Activated CD4-positive, alpha-beta memory T cell treated with anti-CD3 and anti-CD28 coated beads for 36 hours (primary cell): ENCODE measurements around the gene TRIM36. TPM values are rescaled to one million over a fixed set of nuclear protein-coding genes. Genes with fewer than 3 reads are reported as not detected.
A peak's percentile ranks its signal among the peaks of the same experiment; 100 is the strongest.

ENCODE experiments used
- CTCF ChIA-PET: fragments of 350-600 bp; sonication (Branson Sonifier 250); formaldehyde crosslinking; loops from one replicate; lab custom pipeline; 2021; ENCODE audit warnings: antibody characterized with exemption, inconsistent platforms; lab: Charles Lee
- POLR2A ChIA-PET: fragments of 350-600 bp; sonication (Branson Sonifier 250); formaldehyde crosslinking; loops from one replicate; lab custom pipeline; 2021; ENCODE audit warnings: antibody characterized with exemption; lab: Charles Lee
- DNase-seq: peaks from one replicate; pipeline ENCODE4 v3.0.0-alpha.2; 2020
- H3K27ac Mint-ChIP-seq: one replicate; pipeline ENCODE4 v1.8.0; 2021; ENCODE audit warnings: mixed read lengths
- H3K27me3 Mint-ChIP-seq: one replicate; pipeline ENCODE4 v1.8.0; 2021; ENCODE audit warnings: mixed read lengths
- H3K36me3 Mint-ChIP-seq: one replicate; pipeline ENCODE4 v1.8.0; 2021; ENCODE audit warnings: mixed read lengths
- H3K4me1 Mint-ChIP-seq: one replicate; pipeline ENCODE4 v1.8.0; 2021; ENCODE audit warnings: low read depth, mixed read lengths
- H3K4me3 Mint-ChIP-seq: one replicate; pipeline ENCODE4 v1.8.0; 2021; ENCODE audit warnings: mild to moderate bottlenecking, mixed read lengths
- H3K9me3 Mint-ChIP-seq: one replicate; pipeline ENCODE4 v1.8.0; 2021; ENCODE audit warnings: mixed read lengths
- intact Hi-C: fragments of 100-400 bp; cut with micrococcal nuclease; formaldehyde crosslinking; loops from one replicate; pipeline ENCODE4 v1.15.1; 2023
- total RNA-seq, 2 experiments: library from RNA; stranded (reverse); gene quantifications; one replicate each; pipeline ENCODE4 v1.2.3, GENCODE V29; 2021

TRIM36 gene
- total RNA-seq: not detected

DNA sequence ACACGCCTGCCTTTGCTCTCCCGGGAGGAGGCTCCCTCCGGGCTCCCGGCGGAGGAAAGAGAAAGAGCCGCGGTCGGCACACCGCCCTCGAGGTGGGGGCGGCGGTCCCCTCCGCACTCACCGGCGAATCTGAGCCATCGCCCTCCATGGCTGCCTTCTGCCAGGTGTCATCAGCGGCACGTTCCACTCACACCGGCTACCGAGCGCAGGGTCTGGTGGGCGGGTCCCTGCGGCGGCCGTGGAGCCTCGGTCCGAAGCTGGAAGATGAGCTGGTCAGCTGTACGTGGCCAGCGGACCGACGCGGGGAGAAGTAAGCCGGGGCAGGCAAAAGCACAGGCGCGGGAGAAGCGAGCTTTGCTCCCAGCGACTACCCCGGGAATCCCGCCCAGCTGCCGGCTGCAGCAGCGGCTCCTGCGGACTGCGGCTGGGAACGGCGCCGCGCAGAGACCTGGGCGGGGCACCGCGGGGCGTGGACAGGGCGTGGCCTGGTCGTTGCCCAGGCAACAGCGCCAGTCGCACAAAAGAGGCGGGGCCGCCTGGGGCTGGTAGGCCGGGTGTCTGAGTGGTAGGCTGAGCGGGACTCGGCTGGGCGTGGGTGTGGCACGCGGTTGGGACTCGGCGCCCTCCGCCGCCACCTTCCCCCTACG is at the start of gene TRIM36:
Gene TRIM36 (minus strand): TSS at position 422 of the 647 bp plus-strand sequence. CDS start 274 bp downstream, at position 148.
- Mint-ChIP-seq H3K27ac (peak within 1 kb of the TSS; percentile 26), H3K9me3 (peaks cover 16% of the 10 kb centered on the region), H3K4me1 (peaks cover 6% of the 10 kb centered on the region), H3K27me3 (peaks cover 58% of the 10 kb centered on the region), H3K4me3 (peak within 1 kb of the TSS; percentile 79), H3K36me3 (peaks cover 6% of the 10 kb centered on the region)
- ChIA-PET CTCF (interaction anchor here (0.8 to 1.7 kb wide), 4 partner anchors 10 to 94 kb away, joined by 3 to 5 read pairs (median 3); no protein-coding TSS in a partner anchor), POLR2A (no interaction called here)
- intact Hi-C loops: loop anchor here (1.0 to 5.0 kb wide), 8 partner anchors 10 to 673 kb away; partner anchors contain the start of genes AP3S1, ATG12, CCDC112 and FEM1C
- peak; percentile 94 for DNase-seq

DNA sequence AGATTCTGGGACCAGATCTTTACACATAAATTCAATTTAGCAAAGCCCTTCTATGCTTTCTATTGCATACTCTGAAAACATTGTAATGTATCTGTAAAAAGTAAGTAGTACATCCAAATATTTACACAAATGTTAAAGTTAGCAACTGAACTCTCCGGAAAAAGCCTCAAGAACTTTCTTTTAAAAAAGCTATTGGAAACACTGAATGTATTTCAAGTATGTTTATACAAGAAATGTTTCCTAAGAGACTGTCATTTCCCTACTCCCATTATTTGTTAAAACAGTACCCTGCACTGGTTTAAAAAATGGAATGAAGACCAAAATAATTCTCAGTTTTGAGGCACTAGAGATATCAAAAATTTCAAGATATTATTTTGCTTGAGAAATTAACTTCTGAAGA is 44.8 kb upstream of the TRIM36 start:
- no peak for DNase-seq
- Mint-ChIP-seq H3K36me3 (peaks cover 23% of the 10 kb centered on the region), H3K27ac (no peak overlapping the region), H3K4me1 (peaks cover 5% of the 10 kb centered on the region), H3K27me3 (no peaks in the 10 kb centered on the region), H3K9me3 (no peaks in the 10 kb centered on the region), H3K4me3 (no peak overlapping the region)
- intact Hi-C loops: no loop called here
- CTCF ChIA-PET: no interaction called here
- POLR2A ChIA-PET: no interaction called here

DNA sequence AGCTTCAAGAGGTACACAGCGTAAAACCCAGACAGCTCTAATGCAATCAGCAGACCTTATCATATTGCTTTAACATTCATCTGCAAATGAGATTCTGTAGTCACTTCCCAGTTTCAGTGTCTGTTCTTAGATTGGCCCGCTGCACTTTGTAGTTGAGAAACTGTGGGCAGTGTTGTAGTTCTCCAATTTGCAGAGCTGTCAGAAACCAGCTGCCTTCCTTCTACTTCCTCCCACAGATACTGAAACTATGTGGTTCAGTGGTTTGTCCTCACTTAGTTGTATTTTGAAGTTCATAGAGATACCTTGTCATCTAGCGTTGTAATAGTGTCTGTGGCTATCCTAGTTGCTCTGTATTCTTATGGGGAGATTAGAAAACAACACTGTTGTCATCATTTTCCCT is 39.6 kb upstream of the TRIM36 start:
- ChIA-PET CTCF (no interaction called here), POLR2A (interaction anchor here (1.0 to 1.2 kb wide), 2 partner anchors 53 to 169 kb away, joined by 3 to 4 read pairs; partner anchors contain the start of gene PGGT1B)
- Mint-ChIP-seq H3K27ac (no peak overlapping the region), H3K4me1 (peaks cover 9% of the 10 kb centered on the region), H3K9me3 (no peaks in the 10 kb centered on the region), H3K27me3 (no peaks in the 10 kb centered on the region), H3K4me3 (no peak overlapping the region), H3K36me3 (peaks cover 15% of the 10 kb centered on the region)
- intact Hi-C loops: loop anchor here (1.0 to 2.0 kb wide), 3 partner anchors 24 to 51 kb away; no protein-coding TSS in a partner anchor
- peak; percentile 66 for DNase-seq

GRCh38 chr5:115202952-115203351 is 33.2 kb upstream of the TRIM36 start:
- ChIA-PET POLR2A (no interaction called here), CTCF (no interaction called here)
- Mint-ChIP-seq H3K36me3 (peaks cover 7% of the 10 kb centered on the region), H3K4me3 (no peak overlapping the region), H3K9me3 (peaks cover 9% of the 10 kb centered on the region), H3K27ac (no peak overlapping the region), H3K27me3 (no peaks in the 10 kb centered on the region), H3K4me1 (no peaks in the 10 kb centered on the region)
- no peak for DNase-seq
- intact Hi-C loops: no loop called here

DNA sequence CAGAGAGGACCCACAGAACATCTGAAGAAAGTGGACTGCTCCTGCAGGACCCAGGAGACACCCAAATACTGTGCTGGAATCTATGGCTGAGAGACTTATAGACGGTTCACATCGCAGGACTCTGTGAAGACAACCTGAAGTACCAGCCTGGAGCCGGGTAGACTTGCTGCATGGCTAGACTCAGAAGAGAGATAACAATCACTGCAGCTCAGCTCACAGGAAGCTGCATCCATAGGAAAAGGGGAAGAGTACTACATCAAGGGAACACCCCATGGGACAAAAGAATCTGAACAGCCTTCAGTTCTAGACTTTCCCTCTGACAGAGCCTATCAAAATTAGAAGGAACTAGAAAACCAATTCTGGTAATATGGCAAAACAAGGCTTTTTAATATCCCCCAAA is 26.5 kb upstream of the TRIM36 start:
- Mint-ChIP-seq H3K9me3 (peaks cover 9% of the 10 kb centered on the region), H3K27me3 (no peaks in the 10 kb centered on the region), H3K4me3 (no peak overlapping the region), H3K4me1 (no peaks in the 10 kb centered on the region), H3K36me3 (peaks cover 3% of the 10 kb centered on the region), H3K27ac (no peak overlapping the region)
- intact Hi-C loops: no loop called here
- POLR2A ChIA-PET: no interaction called here
- CTCF ChIA-PET: interaction anchor here (0.6 kb wide), 1 partner anchor 70 kb away, joined by 3 read pairs; no protein-coding TSS in a partner anchor
- no peak for DNase-seq

DNA sequence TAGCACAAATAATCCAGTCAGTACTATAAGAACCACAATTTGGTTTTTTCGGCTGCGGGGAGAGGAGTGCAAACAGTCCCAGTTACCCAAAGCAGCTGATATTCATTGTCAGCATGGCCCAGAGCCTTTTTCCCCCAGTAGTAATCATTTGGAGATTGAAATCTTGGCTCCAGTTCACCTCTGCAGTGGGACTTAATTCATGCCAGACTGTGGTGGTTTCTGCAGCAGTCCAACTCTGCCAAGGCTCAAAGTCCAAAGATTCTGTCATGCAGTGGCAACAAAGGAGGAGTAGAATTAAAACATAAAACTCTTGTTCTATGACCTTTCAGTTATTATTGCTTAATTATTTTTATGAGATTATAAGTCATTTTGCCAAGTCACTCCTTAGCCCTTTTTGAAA is 25.0 kb upstream of the TRIM36 start:
- H3K4me1 Mint-ChIP-seq: no peaks in the 10 kb centered on the region
- H3K27me3 Mint-ChIP-seq: no peaks in the 10 kb centered on the region
- DNase-seq: no peak
- POLR2A ChIA-PET: no interaction called here
- CTCF ChIA-PET: no interaction called here
- H3K36me3 Mint-ChIP-seq: no peaks in the 10 kb centered on the region
- intact Hi-C loops: no loop called here
- H3K9me3 Mint-ChIP-seq: peaks cover 5% of the 10 kb centered on the region
- H3K27ac Mint-ChIP-seq: no peak overlapping the region
- no peak overlapping the region for H3K4me3 Mint-ChIP-seq

- DNase-seq: no peak
- no peak overlapping the region for H3K27ac Mint-ChIP-seq
- intact Hi-C loops: no loop called here
- no peaks in the 10 kb centered on the region for H3K9me3 Mint-ChIP-seq
- H3K4me1 Mint-ChIP-seq: no peaks in the 10 kb centered on the region
- no peaks in the 10 kb centered on the region for H3K36me3 Mint-ChIP-seq
- peaks cover 1% of the 10 kb centered on the region for H3K27me3 Mint-ChIP-seq
- ChIA-PET POLR2A (no interaction called here), CTCF (no interaction called here)
- H3K4me3 Mint-ChIP-seq: no peak overlapping the region
These were observed 23.6 kb upstream of the TRIM36 start for GRCh38 chr5:115193295-115193694.

- peaks cover 3% of the 10 kb centered on the region for H3K27me3 Mint-ChIP-seq
- no peak overlapping the region for H3K27ac Mint-ChIP-seq
- ChIA-PET CTCF (no interaction called here), POLR2A (no interaction called here)
- DNase-seq: no peak
- intact Hi-C loops: no loop called here
- H3K36me3 Mint-ChIP-seq: no peaks in the 10 kb centered on the region
- no peaks in the 10 kb centered on the region for H3K4me1 Mint-ChIP-seq
- no peaks in the 10 kb centered on the region for H3K9me3 Mint-ChIP-seq
- no peak overlapping the region for H3K4me3 Mint-ChIP-seq
These were observed 22.4 kb upstream of the TRIM36 start for GRCh38 chr5:115192098-115192497.

DNA sequence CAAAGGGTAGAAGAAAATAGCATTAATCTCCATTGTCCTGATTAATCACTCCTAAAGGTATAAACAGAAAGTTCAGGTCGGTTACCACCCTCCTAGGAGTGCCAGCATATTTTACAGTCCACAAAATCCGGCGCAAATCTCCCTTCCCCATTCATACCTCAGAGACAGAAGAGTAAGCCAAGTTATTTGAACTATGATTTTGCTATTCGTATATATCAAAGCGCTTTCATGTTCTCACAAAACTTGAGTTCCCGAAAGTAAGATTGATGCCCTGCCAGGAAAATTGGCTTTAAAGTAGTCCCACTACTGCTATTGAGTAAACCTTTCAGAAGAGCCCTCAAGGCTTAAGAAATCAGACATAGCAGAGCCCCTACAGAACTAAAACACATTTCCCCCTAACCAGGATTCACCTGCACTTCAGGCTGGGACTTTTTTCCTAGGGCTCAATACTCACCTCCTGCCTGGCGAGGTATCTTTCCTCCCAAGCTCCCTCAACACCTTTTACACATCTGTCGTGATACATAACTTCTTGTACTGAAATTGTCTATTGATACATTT is 21.8 kb upstream of the TRIM36 start:
- H3K36me3 Mint-ChIP-seq: no peaks in the 10 kb centered on the region
- peaks cover 6% of the 10 kb centered on the region for H3K27me3 Mint-ChIP-seq
- no peaks in the 10 kb centered on the region for H3K9me3 Mint-ChIP-seq
- H3K4me1 Mint-ChIP-seq: no peaks in the 10 kb centered on the region
- ChIA-PET POLR2A (interaction anchor here (0.5 to 1.0 kb wide), 2 partner anchors 10 to 383 kb away, joined by 4 read pairs; no protein-coding TSS in a partner anchor), CTCF (no interaction called here)
- no peak overlapping the region for H3K27ac Mint-ChIP-seq
- intact Hi-C loops: no loop called here
- H3K4me3 Mint-ChIP-seq: no peak overlapping the region
- no peak for DNase-seq

DNA sequence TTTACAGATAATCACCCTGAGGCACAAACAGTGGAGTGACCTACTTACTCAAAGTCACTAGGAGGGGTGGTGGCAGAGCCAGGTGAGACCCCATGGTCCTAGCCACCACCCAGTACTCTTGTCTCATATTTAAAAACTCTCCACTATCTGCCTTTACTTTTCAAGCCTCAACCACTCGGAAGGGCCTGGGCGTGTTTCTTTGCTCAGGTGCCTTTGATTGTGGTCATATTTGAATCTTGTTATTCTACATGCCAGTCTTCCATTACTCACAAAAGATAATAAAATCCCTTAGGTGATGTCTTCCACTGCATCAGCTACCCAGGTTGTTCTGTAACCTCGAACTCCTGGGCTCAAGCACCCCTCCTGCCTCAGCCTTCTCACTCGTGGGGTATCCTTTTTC is 20.7 kb upstream of the TRIM36 start:
- Mint-ChIP-seq H3K9me3 (no peaks in the 10 kb centered on the region), H3K27ac (no peak overlapping the region), H3K36me3 (no peaks in the 10 kb centered on the region), H3K4me1 (no peaks in the 10 kb centered on the region), H3K27me3 (peaks cover 9% of the 10 kb centered on the region), H3K4me3 (no peak overlapping the region)
- CTCF ChIA-PET: no interaction called here
- POLR2A ChIA-PET: interaction anchor here (1.0 kb wide), 1 partner anchor 9 kb away, joined by 4 read pairs; no protein-coding TSS in a partner anchor
- intact Hi-C loops: no loop called here
- no peak for DNase-seq

- peaks cover 9% of the 10 kb centered on the region for H3K27me3 Mint-ChIP-seq
- no peak for DNase-seq
- ChIA-PET CTCF (interaction anchor here (1.5 kb wide), 1 partner anchor 56 kb away, joined by 4 read pairs; no protein-coding TSS in a partner anchor), POLR2A (no interaction called here)
- intact Hi-C loops: no loop called here
- no peak overlapping the region for H3K27ac Mint-ChIP-seq
- H3K36me3 Mint-ChIP-seq: no peaks in the 10 kb centered on the region
- no peaks in the 10 kb centered on the region for H3K9me3 Mint-ChIP-seq
- no peak overlapping the region for H3K4me3 Mint-ChIP-seq
- peaks cover under 1% of the 10 kb centered on the region for H3K4me1 Mint-ChIP-seq
These were observed 20.2 kb upstream of the TRIM36 start for GRCh38 chr5:115189866-115190265.

GRCh38 chr5:115186794-115187193 is 17.1 kb upstream of the TRIM36 start:
- CTCF ChIA-PET: no interaction called here
- intact Hi-C loops: no loop called here

More at GRCh38 chr5:115186794-115187193, 17.1 kb upstream of the TRIM36 start:
- H3K27ac Mint-ChIP-seq: no peak overlapping the region
- no peaks in the 10 kb centered on the region for H3K36me3 Mint-ChIP-seq
- POLR2A ChIA-PET: no interaction called here
- peaks cover 3% of the 10 kb centered on the region for H3K4me1 Mint-ChIP-seq
- H3K4me3 Mint-ChIP-seq: no peak overlapping the region
- H3K27me3 Mint-ChIP-seq: peaks cover 26% of the 10 kb centered on the region
- no peak for DNase-seq
- H3K9me3 Mint-ChIP-seq: no peaks in the 10 kb centered on the region
